Measurements from ENCODE around the gene PTPN1.

GRCh38 chr20:50468378-50468798 lies 41.8 kb upstream of the PTPN1 start:
- TF ChIP-seq CTCF (IDR thresholded peaks at IDR 0.05 in 8 of 11, conservative IDR thresholded peaks at IDR 0.05 in 3 of 11) (no peak), POLR2A (IDR thresholded peaks at IDR 0.05) (no peak), POLR2AphosphoS5 (IDR thresholded peaks at IDR 0.05) (no peak)
